HG02798 (cell line): ENCODE data around the gene PEDS1.
"Not testable (repeated sequence)": the region's sequence is repeated elsewhere in the genome, so short reads cannot be mapped to it uniquely, and the experiment has no call there.

ENCODE experiments used
- ATAC-seq: cut with Tn5 transposase; IDR thresholded peaks from one replicate; pipeline ENCODE4 v1.9.1; 2021; ENCODE audit warnings: mild to moderate bottlenecking; ENCODE audit not compliant: unreplicated experiment, poor library complexity

PEDS1 gene

GRCh38 chr20:50116368-50116999 lies 37.0 kb downstream of the PEDS1 start:
- ATAC-seq: no peak

- ATAC-seq: peak; percentile 86
Observed at GRCh38 chr20:50115591-50116367, 37.7 kb downstream of the PEDS1 start.

- ATAC-seq: no peak
Observed at GRCh38 chr20:50115041-50115512, 38.4 kb downstream of the PEDS1 start.

DNA sequence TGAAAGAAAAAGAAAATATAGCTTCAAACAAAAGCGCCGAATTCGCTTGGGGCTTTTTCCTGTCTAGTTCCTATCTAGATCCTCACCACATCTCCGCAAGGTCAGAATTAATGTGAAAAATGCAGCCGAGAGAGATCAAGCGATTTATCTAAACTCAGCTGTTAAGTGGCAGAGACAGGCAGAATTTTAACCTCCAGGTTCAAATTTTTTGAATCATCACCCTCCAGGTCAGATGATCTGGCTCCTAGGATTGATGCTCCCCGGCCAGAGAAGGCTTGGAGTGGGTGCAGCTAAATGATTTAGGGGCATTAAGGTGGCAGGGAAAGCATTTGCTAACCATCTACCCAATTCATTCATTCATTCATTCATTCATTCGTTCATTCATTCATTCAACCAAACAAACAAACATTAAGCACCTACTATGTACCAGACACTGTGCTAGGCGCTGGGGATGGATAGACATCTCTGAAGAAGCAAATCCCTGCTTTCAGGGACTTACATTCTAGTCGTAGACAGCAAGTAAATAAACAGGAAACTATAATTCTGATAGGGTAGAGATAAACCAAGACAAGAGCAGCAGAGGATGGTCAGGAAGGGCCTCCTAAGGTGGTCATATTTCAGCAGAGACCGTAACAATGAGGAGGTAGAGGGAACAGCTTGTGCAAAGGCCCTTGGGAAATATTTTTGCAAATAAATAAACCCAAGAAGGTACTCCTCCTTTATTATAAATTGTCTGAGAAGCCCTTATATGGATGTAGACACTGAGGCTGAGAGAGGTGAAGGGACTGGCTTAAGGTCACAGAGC lies 39.9 kb downstream of the PEDS1 start:
- no peak for ATAC-seq

DNA sequence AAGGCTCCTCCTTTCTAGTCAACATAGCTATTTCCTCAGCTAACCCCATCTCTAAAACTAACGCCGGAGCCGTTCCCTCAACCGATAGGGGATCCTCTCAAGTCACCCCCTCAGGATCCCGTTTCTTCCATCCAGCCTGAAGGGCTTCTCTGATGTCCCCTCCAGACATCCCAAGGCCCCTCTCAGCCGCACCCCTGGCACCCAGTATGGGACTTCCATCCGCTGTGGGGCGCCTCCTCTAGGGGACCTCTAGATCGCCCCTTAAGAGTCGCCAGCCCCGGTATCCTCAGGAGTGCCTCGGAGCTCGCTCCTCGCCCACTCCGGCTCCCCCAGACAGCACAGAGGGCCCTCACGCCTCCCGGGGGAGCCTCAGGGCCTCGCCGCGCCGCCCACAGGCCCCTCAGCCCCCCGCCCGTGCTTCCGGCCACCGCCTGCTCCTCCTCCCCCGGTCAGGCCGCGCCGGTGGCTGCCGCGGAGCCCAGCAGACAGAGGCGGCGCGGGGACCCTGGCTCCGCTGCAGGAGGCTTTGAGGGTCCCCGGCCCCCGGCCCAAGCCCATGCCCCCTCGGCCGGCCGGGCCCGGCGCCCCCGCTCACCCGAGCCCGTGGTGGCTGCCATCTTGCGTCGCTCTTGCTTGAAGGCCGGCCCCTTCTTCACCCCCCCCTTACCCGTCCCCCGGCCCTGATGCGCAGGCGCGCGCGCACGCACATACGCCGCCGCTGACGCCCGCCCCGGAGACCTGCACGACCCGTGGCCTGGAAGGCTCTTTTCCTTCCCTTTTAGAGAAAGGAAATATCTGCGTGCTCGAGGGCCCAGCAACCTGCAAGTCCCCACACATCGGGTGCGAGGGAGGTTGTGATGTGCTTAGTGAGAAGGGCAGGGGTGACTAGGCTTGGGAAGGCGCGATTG lies 40.8 kb downstream of the PEDS1 start, which contains the start of gene UBE2V1:
UBE2V1 (minus strand) TSS at position 639 of the 908 bp plus-strand sequence; CDS start at position 617, 22 bp downstream.
- ATAC-seq: peak; percentile 56

GRCh38 chr20:50111829-50112495 lies 41.6 kb downstream of the PEDS1 start:
- ATAC-seq: no peak

DNA sequence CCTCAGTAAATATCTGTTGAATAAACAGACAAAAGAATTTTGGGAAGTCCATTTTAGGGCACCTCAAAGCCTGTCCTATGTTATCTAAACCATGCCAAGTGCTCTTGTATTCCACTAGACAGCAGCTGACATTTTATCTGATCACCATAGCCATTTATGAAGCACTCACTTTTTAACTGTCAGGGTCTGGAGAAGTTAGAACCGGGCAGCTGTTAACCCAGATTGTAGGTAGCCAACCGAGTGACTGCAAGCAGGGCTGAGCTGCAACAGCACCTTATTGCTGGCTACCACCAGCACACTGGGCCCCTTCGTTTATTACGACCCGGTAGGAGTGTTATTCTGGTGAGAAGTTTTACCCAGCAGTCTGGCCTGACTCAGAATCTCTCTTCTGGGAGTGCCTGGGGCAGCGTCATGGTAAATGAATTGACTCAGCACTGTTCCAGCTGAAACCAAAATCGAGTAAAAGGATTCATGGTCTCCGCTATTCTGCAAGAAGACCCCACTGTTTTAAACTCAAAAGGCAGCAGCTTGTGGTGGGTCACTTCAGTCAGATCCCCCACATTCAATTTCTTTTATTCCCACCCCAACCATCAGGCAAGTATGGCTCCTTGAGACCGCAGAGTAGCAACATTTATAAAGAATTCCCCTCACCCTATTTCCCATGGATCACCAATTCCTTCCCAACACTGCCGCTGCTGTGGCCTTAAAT lies 42.2 kb downstream of the PEDS1 start:
- no peak for ATAC-seq

GRCh38 chr20:50110141-50111047 lies 43.1 kb downstream of the PEDS1 start:
- ATAC-seq: peak; percentile 31

DNA sequence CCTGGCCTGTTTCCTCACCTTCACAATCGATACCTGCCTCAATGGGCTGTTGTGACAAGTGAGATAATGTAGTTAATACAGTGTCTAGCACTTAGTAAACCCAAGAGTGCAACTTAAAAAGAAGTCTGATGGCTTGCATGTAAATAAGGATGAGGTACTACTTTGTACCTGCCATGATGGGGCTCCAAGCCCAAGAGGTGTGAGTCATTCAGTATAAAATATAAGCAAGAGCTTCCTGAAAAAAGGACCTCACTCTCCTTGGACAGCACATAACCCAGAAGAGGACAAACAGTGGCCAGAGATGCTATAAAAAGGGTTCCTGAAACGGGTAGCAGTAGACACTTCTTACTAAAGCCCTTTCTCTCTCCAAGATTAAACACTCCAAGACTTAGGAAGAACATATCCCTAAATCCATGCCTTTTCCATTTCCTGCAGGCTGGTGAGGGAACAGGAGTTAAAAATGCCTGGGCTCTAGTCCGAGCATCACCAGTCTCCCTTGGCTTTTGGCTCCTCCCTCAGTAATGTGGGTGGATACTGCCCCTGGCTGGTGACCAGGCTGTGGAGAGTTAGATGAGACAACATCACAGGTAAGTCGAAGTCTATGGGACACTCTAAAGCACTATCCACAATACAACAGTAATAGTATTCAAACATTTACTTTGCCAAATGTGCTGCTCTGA lies 44.8 kb downstream of the PEDS1 start:
- no peak for ATAC-seq

GRCh38 chr20:50107796-50108331 lies 45.7 kb downstream of the PEDS1 start:
- ATAC-seq: no peak

DNA sequence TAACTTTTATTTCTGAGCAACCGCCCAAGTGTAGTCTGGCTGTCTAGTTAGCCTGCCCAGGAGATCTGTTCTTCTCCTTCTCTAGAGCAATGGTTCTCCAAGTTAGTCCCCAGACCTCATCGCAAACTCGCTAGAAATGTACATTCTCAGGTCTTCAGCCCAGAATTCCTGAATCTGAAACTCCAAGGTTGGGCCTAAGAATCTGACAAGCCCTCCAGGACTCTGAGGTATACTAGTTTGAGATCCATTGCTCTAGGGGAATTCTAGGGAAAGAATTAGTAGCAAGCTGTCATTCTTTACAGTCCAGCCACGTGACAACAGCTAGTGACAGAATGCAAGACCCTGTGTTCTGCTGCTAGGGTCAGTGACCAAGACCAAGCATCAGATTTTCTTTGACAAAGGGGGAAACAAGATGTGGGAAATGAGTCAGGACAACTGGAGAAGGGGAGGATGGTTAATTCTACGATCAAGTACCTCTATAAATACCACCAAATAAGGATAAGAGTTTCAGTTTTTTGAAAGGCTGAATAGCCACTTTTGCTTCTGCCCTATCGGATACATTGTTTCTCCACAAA lies 46.4 kb downstream of the PEDS1 start:
- ATAC-seq: no peak

GRCh38 chr20:50106669-50107068 lies 46.9 kb downstream of the PEDS1 start:
- not testable (repeated sequence) for ATAC-seq
